GM15510 (cell line): Measurements from ENCODE around the gene MAP2K1.

Source experiments
- POLR2A ChIP-seq: IDR thresholded peaks from 3 replicates; pipeline ENCODE4 v1.6.1; 2011; ENCODE audit warnings: borderline replicate concordance; ENCODE audit not compliant: insufficient read length; ENCODE audit errors: extremely low read depth

Gene MAP2K1

GRCh38 chr15:66408675-66409282, 22.1 kb downstream of the MAP2K1 start:
- TF ChIP-seq POLR2A: no peak

- TF ChIP-seq POLR2A: no peak
Observed at GRCh38 chr15:66409565-66410108, 22.9 kb downstream of the MAP2K1 start.

DNA sequence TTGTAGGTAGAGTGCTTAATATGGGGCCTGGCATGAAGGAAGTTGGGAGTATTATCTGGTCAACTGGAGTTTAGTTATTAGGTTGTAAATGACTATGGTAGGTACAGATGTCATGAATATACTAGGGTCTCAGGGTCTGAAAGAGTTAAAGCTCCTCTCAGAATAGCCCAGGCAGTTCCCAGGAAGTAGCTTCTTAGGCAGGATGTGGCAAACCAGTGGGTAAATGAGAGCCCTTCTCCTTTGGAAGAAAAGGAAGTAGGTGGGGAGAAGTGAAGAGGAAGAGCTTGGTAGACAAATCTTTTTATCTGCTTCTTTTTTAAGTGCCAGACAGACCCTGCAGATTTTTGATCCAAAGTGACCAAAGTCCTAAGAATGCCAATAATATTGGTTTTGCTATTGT, 24.5 kb downstream of the MAP2K1 start:
- no peak for TF ChIP-seq POLR2A

- TF ChIP-seq POLR2A: no peak
Observed at GRCh38 chr15:66412220-66412619, 25.5 kb downstream of the MAP2K1 start.

DNA sequence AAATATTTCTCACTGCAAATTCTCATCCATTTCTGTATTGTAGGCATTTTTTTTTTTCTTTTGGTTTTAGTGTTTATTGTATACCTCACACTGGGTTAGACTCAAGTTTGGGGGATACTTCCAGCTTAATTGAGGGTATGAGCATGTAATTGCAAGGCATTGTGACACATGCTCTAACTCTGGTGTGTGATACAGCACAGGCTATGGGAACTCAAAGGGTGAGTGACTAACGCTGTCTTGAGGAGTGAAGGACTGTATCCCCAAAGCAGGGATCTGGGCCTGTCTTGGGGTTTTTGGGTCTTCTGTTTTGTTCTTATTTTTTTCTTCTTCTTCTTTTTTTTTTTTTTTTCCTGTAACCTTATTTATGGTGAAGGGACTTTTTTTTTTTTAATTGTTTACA, 26.9 kb downstream of the MAP2K1 start:
- no peak for TF ChIP-seq POLR2A

DNA sequence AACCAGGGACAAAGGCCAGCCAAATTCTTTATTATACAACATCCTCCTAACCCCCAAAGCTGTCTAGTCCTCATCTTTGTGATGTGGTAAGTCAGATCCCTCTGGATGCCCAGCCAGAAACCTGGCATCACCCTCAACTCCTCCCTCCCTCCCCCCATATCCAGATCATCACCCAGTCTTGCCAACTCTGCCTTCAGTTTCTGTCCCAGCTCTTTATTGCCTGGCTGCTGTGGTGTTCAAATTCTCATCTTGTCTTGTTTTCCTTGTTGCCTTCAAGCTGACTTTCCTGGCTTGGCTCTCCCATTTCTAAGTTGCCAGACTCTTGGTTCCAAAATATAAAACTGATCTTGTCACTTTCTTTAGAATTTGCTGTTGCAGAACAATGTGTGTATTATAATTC, 28.6 kb downstream of the MAP2K1 start:
- TF ChIP-seq POLR2A: no peak

- TF ChIP-seq POLR2A: no peak
Observed at GRCh38 chr15:66417736-66418135, 31.0 kb downstream of the MAP2K1 start.

- no peak for TF ChIP-seq POLR2A
Observed at GRCh38 chr15:66419471-66419870, 32.8 kb downstream of the MAP2K1 start.

DNA sequence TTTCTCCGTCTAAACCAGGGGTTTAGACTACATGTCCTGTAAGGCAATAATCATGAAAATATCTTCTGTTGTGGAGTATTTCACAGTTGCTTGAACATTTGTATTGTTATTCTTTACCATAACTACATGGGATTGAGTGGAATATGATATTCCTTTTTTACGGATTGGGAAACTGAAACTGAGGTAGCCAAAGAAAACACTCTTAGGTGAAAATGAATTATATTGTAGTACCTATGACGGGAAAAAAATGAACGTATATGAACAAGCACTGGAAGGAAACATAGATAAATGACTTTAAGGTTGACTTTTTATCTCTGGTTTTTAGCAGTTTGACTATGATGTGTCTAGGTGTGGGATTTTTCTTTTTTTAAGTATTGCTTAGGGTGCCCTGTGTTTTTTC, 35.6 kb downstream of the MAP2K1 start:
- TF ChIP-seq POLR2A: no peak

DNA sequence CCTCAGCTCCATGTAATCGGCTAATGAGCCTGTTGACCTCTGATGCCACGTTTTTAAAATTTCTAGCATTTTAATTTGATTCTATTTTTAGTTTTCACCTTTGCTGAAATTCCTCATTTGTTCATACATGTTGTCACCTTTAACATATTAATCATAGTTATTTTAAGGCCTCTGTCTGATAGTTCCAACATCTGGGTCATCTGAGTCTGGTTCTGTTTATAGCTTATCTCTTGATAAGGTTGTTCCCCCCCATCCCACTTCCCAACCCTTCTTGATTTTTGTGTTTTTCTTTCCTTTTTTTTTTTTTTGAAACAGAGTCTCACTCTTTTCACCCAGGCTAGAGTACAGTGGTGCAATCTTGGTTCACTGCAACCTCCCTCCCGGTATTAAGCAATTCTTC, 36.4 kb downstream of the MAP2K1 start:
- TF ChIP-seq POLR2A: no peak

GRCh38 chr15:66424963-66425612, 38.4 kb downstream of the MAP2K1 start:
- TF ChIP-seq POLR2A: no peak

DNA sequence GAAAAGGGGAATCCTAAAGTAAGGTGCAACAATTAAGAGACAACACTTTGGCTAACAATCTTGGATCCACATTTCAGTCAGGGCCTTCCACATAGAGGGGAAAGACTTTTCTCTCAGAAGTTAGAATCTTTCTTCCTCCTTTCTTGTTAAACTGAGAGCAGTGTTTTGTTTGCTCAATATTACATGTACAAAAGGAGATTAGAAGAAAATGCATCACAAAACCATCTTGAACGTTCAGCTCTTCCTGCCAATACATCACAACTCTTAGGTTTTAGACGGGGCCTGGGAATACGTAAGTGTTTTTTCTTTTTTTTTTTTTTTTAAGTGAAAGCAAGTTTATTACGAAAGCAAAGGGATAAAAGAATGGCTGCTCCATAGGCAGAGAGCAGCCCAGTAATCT, 39.1 kb downstream of the MAP2K1 start:
- no peak for TF ChIP-seq POLR2A

GRCh38 chr15:66429117-66429516, 42.4 kb downstream of the MAP2K1 start:
- no peak for TF ChIP-seq POLR2A

GRCh38 chr15:66429546-66429945, 42.8 kb downstream of the MAP2K1 start:
- TF ChIP-seq POLR2A: no peak

DNA sequence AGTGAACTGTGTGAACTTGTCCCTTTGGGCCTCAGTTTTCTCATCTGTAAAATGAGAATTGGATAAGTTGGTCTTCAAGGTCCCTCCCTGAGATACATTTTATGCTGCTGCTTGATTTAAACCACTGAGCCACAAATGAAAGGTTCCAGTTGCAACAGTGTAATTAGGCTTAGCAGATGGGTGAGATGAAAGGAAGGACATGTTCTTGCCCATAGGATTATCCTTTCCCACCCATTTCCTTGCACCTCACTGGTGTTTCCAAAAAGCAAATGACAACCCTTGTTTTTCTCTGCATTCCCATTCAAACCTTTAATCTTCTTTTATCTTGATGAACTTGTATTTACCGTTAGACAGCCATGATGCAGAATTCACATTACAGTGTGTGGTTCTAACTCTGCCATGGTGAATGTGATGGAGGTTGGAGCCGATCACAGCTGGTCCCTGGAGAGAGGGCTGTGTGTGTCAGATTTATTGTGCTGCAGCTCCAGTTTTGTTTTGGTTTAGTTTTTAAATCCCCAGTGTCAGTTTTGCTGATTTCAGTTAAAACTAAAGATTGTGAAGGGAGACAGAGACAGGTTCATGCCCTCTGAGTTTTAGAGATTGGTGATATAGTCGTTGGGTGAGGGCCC, 44.0 kb downstream of the MAP2K1 start:
- TF ChIP-seq POLR2A: no peak

GRCh38 chr15:66433726-66434125, 47.0 kb downstream of the MAP2K1 start:
- TF ChIP-seq POLR2A: no peak
